Neural cell (in vitro differentiated cells): ENCODE measurements around the gene ATG4D. TPM values are rescaled to one million over a fixed set of nuclear protein-coding genes. Genes with fewer than 3 reads are reported as not detected.

Source experiments
- H2AFZ ChIP-seq: fragments of 200-600, 300-800 bp; sonication (generic), shearing (Covaris generic); 2 replicates; pipeline ENCODE4 v1.6.0; 2014; ENCODE audit warnings: low read depth, mild to moderate bottlenecking, antibody characterized with exemption, low read length, moderate library complexity
- H3F3A ChIP-seq: fragments of 200-600 bp; shearing (Covaris generic); 2 replicates; pipeline ENCODE4 v1.6.1; 2016; ENCODE audit warnings: mild to moderate bottlenecking, moderate library complexity, mixed read lengths, antibody characterized with exemption, low read length; ENCODE audit not compliant: insufficient read depth, poor library complexity, severe bottlenecking
- H3K27ac ChIP-seq: fragments of 200-600, 300-800 bp; sonication (generic), shearing (Covaris generic); 2 replicates; pipeline ENCODE4 v1.5.1; 2014; ENCODE audit warnings: mild to moderate bottlenecking, low read length, moderate library complexity
- H3K27me3 ChIP-seq: fragments of 300-800, 200-600 bp; sonication (generic), shearing (Covaris generic); 2 replicates; pipeline ENCODE4 v1.6.0; 2014; ENCODE audit warnings: mild to moderate bottlenecking, low read depth, low read length, moderate library complexity; ENCODE audit not compliant: insufficient read depth
- H3K36me3 ChIP-seq: fragments of 300-800, 200-600 bp; sonication (generic), shearing (Covaris generic); 2 replicates; pipeline ENCODE4 v1.5.1; 2014; ENCODE audit warnings: mild to moderate bottlenecking, antibody characterized with exemption, low read length, moderate library complexity; ENCODE audit not compliant: insufficient read depth
- H3K4me2 ChIP-seq: fragments of 300-800, 200-600 bp; sonication (generic), shearing (Covaris generic); 2 replicates; pipeline ENCODE4 v1.6.0; 2014; ENCODE audit warnings: mild to moderate bottlenecking, low read length
- H3K4me3 ChIP-seq: fragments of 300-800, 200-600 bp; sonication (generic), shearing (Covaris generic); 2 replicates; pipeline ENCODE4 v1.5.1; 2014; ENCODE audit warnings: mild to moderate bottlenecking, low read length, moderate library complexity
- H3K79me2 ChIP-seq: fragments of 200-600 bp; shearing (Covaris generic); replicated peaks from 2 replicates; pipeline ENCODE4 v1.6.0; 2014; ENCODE audit warnings: mild to moderate bottlenecking, low read length, moderate library complexity; ENCODE audit not compliant: insufficient read depth
- H3K9ac ChIP-seq: fragments of 300-800, 200-600 bp; sonication (generic), shearing (Covaris generic); 2 replicates; pipeline ENCODE4 v1.6.1; 2016; ENCODE audit warnings: mild to moderate bottlenecking, low read length, mixed read lengths
- H3K9me2 ChIP-seq: fragments of 200-600 bp; shearing (Covaris generic); 2 replicates; pipeline ENCODE4 v1.6.1; 2016; ENCODE audit warnings: mild to moderate bottlenecking, low read length, mixed read lengths; ENCODE audit not compliant: insufficient read depth
- H3K9me3 ChIP-seq: fragments of 200-600, 300-800 bp; sonication (generic), shearing (Covaris generic); 2 replicates; pipeline ENCODE4 v1.6.1; 2016; ENCODE audit warnings: mild to moderate bottlenecking, mixed run types, low read length, moderate library complexity, mixed read lengths
- H4K20me1 ChIP-seq: fragments of 200-600 bp; shearing (Covaris generic); 2 replicates; pipeline ENCODE4 v1.6.1; 2016; ENCODE audit warnings: mild to moderate bottlenecking, mixed run types; ENCODE audit not compliant: insufficient read depth
- CTCF ChIP-seq: fragments of 450-650 bp; IDR thresholded peaks from 2 replicates; pipeline ENCODE4 v1.5.1; 2014; ENCODE audit warnings: antibody characterized with exemption, mild to moderate bottlenecking, moderate library complexity; ENCODE audit not compliant: poor library complexity, severe bottlenecking
- EP300 ChIP-seq: fragments of 450-650 bp; conservative IDR thresholded peaks from 2 replicates; pipeline ENCODE4 v1.6.1; 2014; ENCODE audit warnings: antibody characterized with exemption, mild to moderate bottlenecking, moderate library complexity; ENCODE audit not compliant: poor library complexity, severe bottlenecking
- EZH2 ChIP-seq: fragments of 200-600, 300-800 bp; shearing (Covaris generic), sonication (generic); IDR thresholded peaks from 2 replicates; pipeline ENCODE4 v1.6.1; 2014; ENCODE audit warnings: antibody characterized with exemption, low read length, borderline replicate concordance, mild to moderate bottlenecking; ENCODE audit not compliant: insufficient read depth, poor library complexity, severe bottlenecking
- MXI1 ChIP-seq: fragments of 450-650 bp; conservative IDR thresholded peaks from 2 replicates; pipeline ENCODE4 v1.6.1; 2014; ENCODE audit warnings: antibody characterized with exemption, mild to moderate bottlenecking; ENCODE audit not compliant: poor library complexity, severe bottlenecking
- POLR2AphosphoS5 ChIP-seq: IDR thresholded peaks from 2 replicates; pipeline ENCODE4 v1.6.1; 2012
- RAD21 ChIP-seq: fragments of 450-650 bp; conservative IDR thresholded peaks from 2 replicates; pipeline ENCODE4 v1.6.1; 2014; ENCODE audit warnings: antibody characterized with exemption, mild to moderate bottlenecking, moderate library complexity
- SMC3 ChIP-seq: fragments of 450-650 bp; conservative IDR thresholded peaks from 2 replicates; pipeline ENCODE4 v1.6.1; 2014; ENCODE audit warnings: antibody characterized with exemption, mild to moderate bottlenecking, moderate library complexity; ENCODE audit not compliant: poor library complexity
- TAF1 ChIP-seq: IDR thresholded peaks from 2 replicates; pipeline ENCODE4 v1.6.1; 2012; ENCODE audit warnings: low read depth
- polyA plus RNA-seq: library from polyadenylated mRNA; depleted of rRNA; stranded (reverse); fragments of >200 nt; gene quantifications from 2 replicates; pipeline ENCODE4 v1.2.3, GENCODE V29; 2014
- TF ChIP-seq, protein P1 (sequence below): IDR thresholded peaks from 2 replicates; pipeline ENCODE4 v1.6.1; 2012; ENCODE audit warnings: borderline replicate concordance

Gene ATG4D
- polyA plus RNA-seq, 1 donor from 2014 or later, result 50.2 TPM

- Histone ChIP-seq H3K4me3 (no peak overlapping the region), H3K9ac (no peak overlapping the region), H3K9me3 (no peaks in the 10 kb centered on the region), H2AFZ (no peak overlapping the region), H3K9me2 (no peaks in the 10 kb centered on the region), H3K27me3 (no peaks in the 10 kb centered on the region), H3F3A (no peaks in the 10 kb centered on the region), H4K20me1 (no peaks in the 10 kb centered on the region), H3K36me3 (no peaks in the 10 kb centered on the region), H3K79me2 (no peaks in the 10 kb centered on the region), H3K4me2 (no peak overlapping the region), H3K27ac (no peak overlapping the region)
- TF ChIP-seq CTCF, result no peak
- TF ChIP-seq, protein P1, sequence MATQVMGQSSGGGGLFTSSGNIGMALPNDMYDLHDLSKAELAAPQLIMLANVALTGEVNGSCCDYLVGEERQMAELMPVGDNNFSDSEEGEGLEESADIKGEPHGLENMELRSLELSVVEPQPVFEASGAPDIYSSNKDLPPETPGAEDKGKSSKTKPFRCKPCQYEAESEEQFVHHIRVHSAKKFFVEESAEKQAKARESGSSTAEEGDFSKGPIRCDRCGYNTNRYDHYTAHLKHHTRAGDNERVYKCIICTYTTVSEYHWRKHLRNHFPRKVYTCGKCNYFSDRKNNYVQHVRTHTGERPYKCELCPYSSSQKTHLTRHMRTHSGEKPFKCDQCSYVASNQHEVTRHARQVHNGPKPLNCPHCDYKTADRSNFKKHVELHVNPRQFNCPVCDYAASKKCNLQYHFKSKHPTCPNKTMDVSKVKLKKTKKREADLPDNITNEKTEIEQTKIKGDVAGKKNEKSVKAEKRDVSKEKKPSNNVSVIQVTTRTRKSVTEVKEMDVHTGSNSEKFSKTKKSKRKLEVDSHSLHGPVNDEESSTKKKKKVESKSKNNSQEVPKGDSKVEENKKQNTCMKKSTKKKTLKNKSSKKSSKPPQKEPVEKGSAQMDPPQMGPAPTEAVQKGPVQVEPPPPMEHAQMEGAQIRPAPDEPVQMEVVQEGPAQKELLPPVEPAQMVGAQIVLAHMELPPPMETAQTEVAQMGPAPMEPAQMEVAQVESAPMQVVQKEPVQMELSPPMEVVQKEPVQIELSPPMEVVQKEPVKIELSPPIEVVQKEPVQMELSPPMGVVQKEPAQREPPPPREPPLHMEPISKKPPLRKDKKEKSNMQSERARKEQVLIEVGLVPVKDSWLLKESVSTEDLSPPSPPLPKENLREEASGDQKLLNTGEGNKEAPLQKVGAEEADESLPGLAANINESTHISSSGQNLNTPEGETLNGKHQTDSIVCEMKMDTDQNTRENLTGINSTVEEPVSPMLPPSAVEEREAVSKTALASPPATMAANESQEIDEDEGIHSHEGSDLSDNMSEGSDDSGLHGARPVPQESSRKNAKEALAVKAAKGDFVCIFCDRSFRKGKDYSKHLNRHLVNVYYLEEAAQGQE, result no peak
- no peak for TF ChIP-seq MXI1
- TF ChIP-seq RAD21, result no peak
- TF ChIP-seq TAF1, result no peak
- no peak for TF ChIP-seq SMC3
- no peak for TF ChIP-seq EZH2
- no peak for TF ChIP-seq EP300
- no peak for TF ChIP-seq POLR2AphosphoS5
Measured at GRCh38 chr19:10574462-10574861, 30.8 kb downstream of the ATG4D start.

- no peaks in the 10 kb centered on the region for H3F3A ChIP-seq
- H3K9me2 ChIP-seq, result no peaks in the 10 kb centered on the region
- H3K27me3 ChIP-seq, result no peaks in the 10 kb centered on the region
- H3K36me3 ChIP-seq, result no peaks in the 10 kb centered on the region
- no peak overlapping the region for H2AFZ ChIP-seq
- no peak overlapping the region for H3K4me2 ChIP-seq
- H3K9me3 ChIP-seq, result no peaks in the 10 kb centered on the region
- H4K20me1 ChIP-seq, result no peaks in the 10 kb centered on the region
- TF ChIP-seq SMC3 (no peak), MXI1 (no peak), EP300 (no peak), POLR2AphosphoS5 (no peak), EZH2 (no peak), CTCF (no peak)
- TF ChIP-seq, protein P1, result no peak
- H3K4me3 ChIP-seq, result no peak overlapping the region
- H3K27ac ChIP-seq, result no peak overlapping the region
- H3K9ac ChIP-seq, result no peak overlapping the region
- no peaks in the 10 kb centered on the region for H3K79me2 ChIP-seq
Measured at GRCh38 chr19:10575011-10575716, 31.5 kb downstream of the ATG4D start.
